Peyer's patch (tissue), 4 donors: ENCODE data around the gene GMEB1. TPM values are rescaled to one million over a fixed set of nuclear protein-coding genes. Genes with fewer than 3 reads are reported as not detected.
A peak's percentile ranks its signal among the peaks of the same experiment; 100 is the strongest.
"Not testable (repeated sequence)": the region's sequence is repeated elsewhere in the genome, so short reads cannot be mapped to it uniquely, and the experiment has no call there.

Experiments
- DNase-seq, 3 donors: peaks; one replicate each; pipeline ENCODE4 v3.0.0-alpha.2; 2017 to 2019
- H3K27ac ChIP-seq, 4 donors: fragments of 200-600 bp; sonication (generic); one replicate each; pipeline ENCODE4 v1.5.1; 2016 to 2019
- H3K27me3 ChIP-seq, 2 donors: fragments of 200-600 bp; sonication (generic); one replicate each; pipeline ENCODE4 v1.5.1; 2019
- H3K36me3 ChIP-seq, 3 donors: fragments of 200-600 bp; sonication (generic); one replicate each; pipeline ENCODE4 v1.5.1; 2016 to 2019
- H3K4me1 ChIP-seq, 4 donors: fragments of 200-600 bp; sonication (generic); one replicate each; pipeline ENCODE4 v1.5.1; 2016 to 2019
- H3K4me3 ChIP-seq, 4 donors: fragments of 200-600 bp; sonication (generic); 1 replicate in 3 of 4; 2 replicates in 1 of 4; pipeline ENCODE4 v1.5.1; 2016 to 2019; ENCODE audit warnings: mild to moderate bottlenecking in 1 of 4
- H3K9me3 ChIP-seq, 4 donors: fragments of 200-600 bp; sonication (generic); one replicate each; pipeline ENCODE4 v1.5.1; 2016 to 2019; ENCODE audit warnings: mild to moderate bottlenecking in 1 of 4
- POLR2A ChIP-seq, 2 donors: fragments of 450-650 bp; IDR thresholded peaks; one replicate each; pipeline ENCODE4 v1.5.1; 2017; ENCODE audit warnings: antibody characterized with exemption in 2 of 2, mild to moderate bottlenecking in 2 of 2, moderate library complexity in 2 of 2
- total RNA-seq, 4 donors: library from RNA; depleted of rRNA; stranded (reverse); fragments of >200 nt; gene quantifications; one replicate each; pipeline ENCODE4 v1.1.0, GENCODE V29; 2016
- TF ChIP-seq, protein P1 (sequence below), 6 experiments: fragments of 450-650 bp in 4 of 6; fragments of 200-600 bp in 2 of 6; sonication (generic) in 1 of 6; IDR thresholded peaks; one replicate each; pipeline ENCODE4 v1.5.1; 2017 to 2019; ENCODE audit warnings: antibody characterized with exemption in 6 of 6, mild to moderate bottlenecking in 3 of 6, moderate library complexity in 1 of 6

Gene GMEB1
- total RNA-seq, 4 donors from 2014 or later = 11.0 to 15.7 (median 11.8) TPM

DNA sequence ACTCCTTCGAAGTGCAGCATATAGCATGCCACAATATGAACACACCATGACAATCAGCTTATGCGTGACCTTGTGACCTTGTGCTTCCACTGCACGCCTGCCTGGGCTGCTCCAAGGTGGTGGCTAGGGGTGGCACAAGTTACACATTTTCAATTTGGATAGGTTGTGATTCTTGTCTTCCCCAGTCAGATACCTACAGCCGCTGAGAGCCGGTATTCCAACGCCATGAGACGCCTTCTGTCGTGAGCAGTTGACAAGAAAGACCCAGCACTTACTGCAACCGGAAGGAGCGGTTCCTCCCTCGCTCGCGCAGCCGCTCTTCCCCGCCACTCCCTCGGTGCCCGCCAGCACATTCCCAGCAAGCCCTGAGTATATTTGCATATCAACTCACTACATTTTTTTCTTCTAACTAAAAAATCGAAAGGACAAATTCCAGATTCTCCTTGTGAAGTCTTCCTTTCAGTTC lies 20.5 kb upstream of the GMEB1 start:
- H3K27me3 ChIP-seq = no peaks in the 10 kb centered on the region
- H3K36me3 ChIP-seq = no peaks in the 10 kb centered on the region
- peak overlapping the region; percentile 27 to 66 (median 40) for H3K4me3 ChIP-seq
- no peaks in the 10 kb centered on the region for H3K9me3 ChIP-seq
- H3K4me1 ChIP-seq = peaks cover 0 to 27% (median 6%) of the 10 kb centered on the region in 4 donors
- peak; percentile 86 to 96 (median 93) for DNase-seq
- TF ChIP-seq, protein P1, sequence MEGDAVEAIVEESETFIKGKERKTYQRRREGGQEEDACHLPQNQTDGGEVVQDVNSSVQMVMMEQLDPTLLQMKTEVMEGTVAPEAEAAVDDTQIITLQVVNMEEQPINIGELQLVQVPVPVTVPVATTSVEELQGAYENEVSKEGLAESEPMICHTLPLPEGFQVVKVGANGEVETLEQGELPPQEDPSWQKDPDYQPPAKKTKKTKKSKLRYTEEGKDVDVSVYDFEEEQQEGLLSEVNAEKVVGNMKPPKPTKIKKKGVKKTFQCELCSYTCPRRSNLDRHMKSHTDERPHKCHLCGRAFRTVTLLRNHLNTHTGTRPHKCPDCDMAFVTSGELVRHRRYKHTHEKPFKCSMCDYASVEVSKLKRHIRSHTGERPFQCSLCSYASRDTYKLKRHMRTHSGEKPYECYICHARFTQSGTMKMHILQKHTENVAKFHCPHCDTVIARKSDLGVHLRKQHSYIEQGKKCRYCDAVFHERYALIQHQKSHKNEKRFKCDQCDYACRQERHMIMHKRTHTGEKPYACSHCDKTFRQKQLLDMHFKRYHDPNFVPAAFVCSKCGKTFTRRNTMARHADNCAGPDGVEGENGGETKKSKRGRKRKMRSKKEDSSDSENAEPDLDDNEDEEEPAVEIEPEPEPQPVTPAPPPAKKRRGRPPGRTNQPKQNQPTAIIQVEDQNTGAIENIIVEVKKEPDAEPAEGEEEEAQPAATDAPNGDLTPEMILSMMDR (IDR thresholded peaks at IDR 0.05) = no peak
- no peak for TF ChIP-seq POLR2A (IDR thresholded peaks at IDR 0.05)
- peak overlapping the region; percentile 80 to 96 (median 93) for H3K27ac ChIP-seq

- H3K27ac ChIP-seq = peak within 1 kb of the TSS; percentile 80 to 96 (median 93)
- peak; percentile 83 to 97 (median 91) for DNase-seq
- TF ChIP-seq, protein P1 (IDR thresholded peaks at IDR 0.05) = peak in 1 of 6 experiments; percentile 11
- peak; percentile 100 for TF ChIP-seq POLR2A (IDR thresholded peaks at IDR 0.05)
- H3K36me3 ChIP-seq = no peaks in the 10 kb centered on the region
- peak within 1 kb of the TSS; percentile 27 to 66 (median 40) for H3K4me3 ChIP-seq
- H3K9me3 ChIP-seq = no peaks in the 10 kb centered on the region
- peaks cover 0 to 27% (median 6%) of the 10 kb centered on the region in 4 donors for H3K4me1 ChIP-seq
- H3K27me3 ChIP-seq = no peaks in the 10 kb centered on the region
Observed at GRCh38 chr1:28648474-28649198, 19.9 kb upstream of the GMEB1 start, which contains the start of gene RNU11. TSS of gene RNU11 (plus strand) at chr1:28648600.

- H3K4me1 ChIP-seq = peaks cover 0 to 15% (median 0%) of the 10 kb centered on the region in 4 donors
- not testable (repeated sequence) for H3K36me3 ChIP-seq, H3K27me3 ChIP-seq, DNase-seq, H3K27ac ChIP-seq, H3K4me3 ChIP-seq, H3K9me3 ChIP-seq
Observed at GRCh38 chr1:28653063-28653462, 15.5 kb upstream of the GMEB1 start.

DNA sequence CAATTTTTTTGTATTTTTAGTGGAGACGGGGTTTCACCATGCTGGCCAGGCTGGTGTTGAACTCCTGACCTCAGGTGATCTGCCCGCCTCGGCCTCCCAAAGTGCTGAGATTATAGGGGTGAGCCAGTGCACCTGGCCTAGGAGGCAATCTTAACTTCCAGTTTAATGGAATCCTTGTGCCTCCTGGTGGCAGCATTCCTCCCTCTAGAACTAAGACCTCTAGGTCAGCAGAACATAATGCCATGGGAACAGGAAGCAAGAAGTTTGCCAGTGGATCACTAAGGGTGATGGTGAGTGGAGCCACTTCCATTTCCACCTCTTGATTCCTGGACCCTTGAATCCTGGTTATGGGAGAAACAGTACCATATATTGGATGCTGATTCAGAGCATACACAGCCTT lies 14.7 kb upstream of the GMEB1 start:
- H3K4me1 ChIP-seq = peaks cover 0 to 14% (median 0%) of the 10 kb centered on the region in 4 donors
- not testable (repeated sequence) for H3K27ac ChIP-seq, H3K4me3 ChIP-seq, H3K36me3 ChIP-seq, H3K9me3 ChIP-seq, H3K27me3 ChIP-seq
- TF ChIP-seq, protein P1 (IDR thresholded peaks at IDR 0.05) = peak in 3 of 6 experiments; percentile 45 to 51 (median 47)
- DNase-seq = peak in 1 of 3 donors; percentile 57

DNA sequence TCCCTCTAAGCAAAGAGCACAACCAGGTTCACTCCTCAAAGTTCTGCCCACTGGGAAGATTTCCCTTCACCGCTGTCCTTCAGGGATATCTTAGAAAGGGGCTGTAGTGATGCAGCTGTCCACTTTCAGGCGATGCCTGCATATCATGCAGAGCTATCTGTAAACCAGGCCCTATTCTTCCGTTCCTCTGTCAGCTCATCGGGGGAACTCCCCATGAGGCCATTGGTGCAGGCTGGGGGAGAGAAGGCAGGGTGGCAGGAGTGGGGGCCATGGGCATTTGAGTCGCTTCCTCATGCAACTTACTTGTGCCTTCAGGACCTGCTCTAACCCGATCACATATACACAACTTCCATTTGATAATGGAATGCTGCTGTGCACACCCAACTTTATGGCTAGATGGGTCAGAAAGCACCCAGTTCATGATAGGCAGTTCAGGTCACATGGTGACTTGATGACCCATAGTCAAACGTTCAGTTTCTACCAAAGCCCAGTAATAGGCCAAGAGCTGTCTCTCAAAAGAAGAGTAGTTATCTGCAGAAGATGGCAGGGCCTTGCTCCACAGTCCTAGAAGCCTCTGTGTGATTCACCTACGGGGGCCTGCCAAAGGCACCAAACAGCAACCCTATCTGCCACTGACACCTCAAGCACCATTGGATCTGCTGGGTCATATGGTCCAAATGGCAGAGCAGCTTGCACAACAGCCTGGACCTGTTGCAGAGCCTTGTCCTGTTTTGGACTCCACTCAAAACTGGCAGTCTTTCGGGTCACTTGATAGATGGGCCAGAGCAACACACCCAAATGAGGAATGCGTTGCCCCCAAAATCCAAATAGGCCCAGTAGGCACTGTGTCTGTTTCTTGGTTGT lies 12.9 kb upstream of the GMEB1 start:
- not testable (repeated sequence) for H3K4me1 ChIP-seq, H3K36me3 ChIP-seq, H3K27me3 ChIP-seq, H3K9me3 ChIP-seq, H3K4me3 ChIP-seq
- peak overlapping the region in 2 of 4 donors; percentile 41 to 60 for H3K27ac ChIP-seq
- peak in 1 of 3 donors; percentile 53 for DNase-seq

DNA sequence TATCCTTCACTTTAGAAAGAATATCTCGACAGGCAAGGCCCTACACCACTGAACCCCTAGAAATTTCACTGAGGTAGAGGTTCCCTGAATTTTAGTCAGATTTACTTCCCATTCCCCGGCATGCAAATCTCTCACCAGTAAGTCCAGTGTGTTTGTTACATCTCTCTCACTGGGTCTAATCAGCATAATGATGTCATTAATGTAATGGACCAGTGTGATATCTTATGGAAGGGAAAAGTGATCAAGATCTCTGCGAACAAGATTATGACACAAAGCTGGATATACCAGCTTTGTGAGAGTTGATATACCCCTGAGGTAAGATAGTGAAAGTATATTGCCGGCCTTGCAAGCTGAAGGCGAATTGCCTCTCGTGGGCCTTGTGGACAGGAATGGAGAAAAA lies 12.2 kb upstream of the GMEB1 start:
- no peak for DNase-seq
- H3K4me1 ChIP-seq = peaks cover 0 to 7% (median 0%) of the 10 kb centered on the region in 4 donors
- no peaks in the 10 kb centered on the region for H3K27me3 ChIP-seq
- H3K4me3 ChIP-seq = no peak overlapping the region
- TF ChIP-seq, protein P1 (IDR thresholded peaks at IDR 0.05) = no peak
- no peak for TF ChIP-seq POLR2A (IDR thresholded peaks at IDR 0.05)
- peak overlapping the region in 2 of 4 donors; percentile 41 to 60 for H3K27ac ChIP-seq
- H3K36me3 ChIP-seq = no peaks in the 10 kb centered on the region
- no peaks in the 10 kb centered on the region for H3K9me3 ChIP-seq
